Glutamatergic neuron (in vitro differentiated cells): Measurements from ENCODE around the gene NUDT1. TPM values are rescaled to one million over a fixed set of nuclear protein-coding genes. Genes with fewer than 3 reads are reported as not detected.

Experiments used
- DNase-seq: peaks from one replicate; pipeline ENCODE4 v3.0.0; 2022
- H3K27ac Mint-ChIP-seq: one replicate; pipeline ENCODE4 v1.8.0; 2020; ENCODE audit warnings: mild to moderate bottlenecking, mixed read lengths, inconsistent platforms; ENCODE audit not compliant: unreplicated experiment
- H3K27me3 Mint-ChIP-seq: one replicate; pipeline ENCODE4 v1.8.0; 2020; ENCODE audit warnings: mild to moderate bottlenecking, moderate library complexity, mixed read lengths, inconsistent platforms; ENCODE audit not compliant: unreplicated experiment
- H3K36me3 Mint-ChIP-seq: one replicate; pipeline ENCODE4 v1.8.0; 2020; ENCODE audit warnings: mild to moderate bottlenecking, mixed read lengths, inconsistent platforms; ENCODE audit not compliant: unreplicated experiment
- H3K4me1 Mint-ChIP-seq: one replicate; pipeline ENCODE4 v1.8.0; 2020; ENCODE audit warnings: mild to moderate bottlenecking, low read depth, mixed read lengths, inconsistent platforms; ENCODE audit not compliant: unreplicated experiment
- H3K4me3 Mint-ChIP-seq: one replicate; pipeline ENCODE4 v1.8.0; 2020; ENCODE audit warnings: mild to moderate bottlenecking, mixed read lengths, inconsistent platforms; ENCODE audit not compliant: unreplicated experiment
- H3K9me3 Mint-ChIP-seq: one replicate; pipeline ENCODE4 v1.8.0; 2020; ENCODE audit warnings: mild to moderate bottlenecking, moderate library complexity, mixed read lengths, inconsistent platforms; ENCODE audit not compliant: unreplicated experiment
- CTCF ChIP-seq: fragments of 200-600 bp; sonication (generic); IDR thresholded peaks from one replicate; pipeline ENCODE4 v1.5.0; 2021; ENCODE audit not compliant: partially characterized antibody, unreplicated experiment
- long read RNA-seq: library from polyadenylated mRNA; unstranded; transcript quantifications from one replicate; pipeline ENCODE4 v2.0.0, GENCODE V29; 2020; ENCODE audit not compliant: unreplicated experiment
- total RNA-seq: library from RNA; stranded (reverse); fragmentation: NEBNext Ultra II Directional; extraction: Animal tissue kit (Norgen Biotek cat#: 25700); gene quantifications from one replicate; pipeline ENCODE4 v1.2.1, GENCODE V29; 2021; ENCODE audit not compliant: unreplicated experiment

NUDT1 gene
- total RNA-seq = 19.5 TPM
- long read RNA-seq, partial matches to known transcripts = 0 of 9 reads
- long read RNA-seq, other reads (novel, unspliced or antisense) = 1 of 9 reads

GRCh38 chr7:2241580-2242540 is at the start of gene NUDT1, which contains the start of gene MRM2:
Gene NUDT1 (plus strand): TSS chr7:2242226. CDS start chr7:2244575, 2,349 bp downstream.
Gene MRM2 (minus strand): TSS chr7:2242205. CDS start chr7:2242169, 36 bp downstream.
- no peak for TF ChIP-seq CTCF
- H3K27me3 Mint-ChIP-seq = peaks cover 3% of the 10 kb centered on the region
- H3K9me3 Mint-ChIP-seq = peaks cover 3% of the 10 kb centered on the region
- DNase-seq = peak; percentile 90
- no peak within 1 kb of the TSS for H3K27ac Mint-ChIP-seq
- peaks cover 3% of the 10 kb centered on the region for H3K4me1 Mint-ChIP-seq
- H3K36me3 Mint-ChIP-seq = no peaks in the 10 kb centered on the region
- peak within 1 kb of the TSS; percentile 90 for H3K4me3 Mint-ChIP-seq

- no peak for TF ChIP-seq CTCF
- Mint-ChIP-seq H3K4me3 (no peak overlapping the region), H3K27me3 (no peaks in the 10 kb centered on the region), H3K27ac (peak overlapping the region; percentile 6), H3K36me3 (peaks cover 21% of the 10 kb centered on the region), H3K9me3 (peaks cover 2% of the 10 kb centered on the region), H3K4me1 (peaks cover 23% of the 10 kb centered on the region)
- DNase-seq = no peak
These were observed 49.0 kb upstream of the NUDT1 start for GRCh38 chr7:2192831-2193534.

GRCh38 chr7:2193575-2194305 is 48.3 kb upstream of the NUDT1 start:
- Mint-ChIP-seq H3K27me3 (no peaks in the 10 kb centered on the region), H3K36me3 (peaks cover 14% of the 10 kb centered on the region), H3K4me3 (no peak overlapping the region), H3K9me3 (peaks cover 2% of the 10 kb centered on the region), H3K4me1 (peaks cover 23% of the 10 kb centered on the region), H3K27ac (no peak overlapping the region)
- no peak for TF ChIP-seq CTCF
- no peak for DNase-seq

GRCh38 chr7:2195400-2196246 is 46.4 kb upstream of the NUDT1 start:
- Mint-ChIP-seq H3K36me3 (peaks cover 2% of the 10 kb centered on the region), H3K4me1 (peaks cover 21% of the 10 kb centered on the region), H3K4me3 (no peak overlapping the region), H3K27me3 (peaks cover 2% of the 10 kb centered on the region), H3K27ac (no peak overlapping the region), H3K9me3 (peaks cover 7% of the 10 kb centered on the region)
- DNase-seq = no peak
- no peak for TF ChIP-seq CTCF
